ENCODE results near the gene BNIPL. TPM values are rescaled to one million over a fixed set of nuclear protein-coding genes. Genes with fewer than 3 reads are reported as not detected.

The BNIPL gene
- total RNA-seq, 1 experiment from 2014 or later, result 0.46 TPM

DNA sequence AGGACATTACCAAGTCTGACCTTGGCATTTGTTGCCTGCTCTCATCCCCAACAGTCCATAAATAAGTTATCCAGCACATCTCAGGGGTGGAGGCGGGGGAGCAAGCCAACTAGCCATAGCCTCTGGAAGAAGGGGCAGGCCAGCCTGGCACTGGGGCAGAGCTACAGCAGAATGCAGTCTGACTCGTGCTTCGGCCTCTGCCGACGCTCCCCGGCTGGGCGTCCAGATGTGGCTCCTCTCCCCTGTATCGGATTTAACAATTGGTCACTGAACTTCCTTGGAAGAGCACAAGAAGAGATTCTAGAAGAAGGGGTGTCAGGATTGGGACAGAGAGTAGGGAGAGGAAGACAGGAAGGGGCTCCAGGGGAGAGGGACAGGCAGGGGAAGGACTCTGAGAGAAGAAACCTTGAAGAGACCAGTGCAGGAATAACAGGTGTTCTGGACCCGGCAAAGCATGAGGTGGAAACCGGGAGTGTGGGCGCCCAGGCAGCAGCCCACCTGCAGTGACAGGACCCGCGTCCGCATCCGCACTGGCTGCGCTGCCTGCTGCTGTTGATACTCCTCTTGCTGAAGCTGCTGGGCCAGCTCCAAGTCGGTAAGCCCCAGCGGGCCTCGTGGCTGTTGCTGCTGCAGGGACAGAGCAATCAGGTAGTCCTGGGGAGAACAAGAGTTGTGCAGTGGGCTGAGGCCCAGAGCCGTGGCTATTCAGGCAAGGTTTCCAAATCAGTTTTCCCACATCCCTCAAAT, 39.1 kb upstream of the BNIPL start:
- TF ChIP-seq POLR2AphosphoS5 (IDR thresholded peaks at IDR 0.05; ENCODE audit: low read depth, low read length), result no peak
- TF ChIP-seq CTCF (IDR thresholded peaks at IDR 0.05), result no peak
- TF ChIP-seq SIN3A (IDR thresholded peaks at IDR 0.05; ENCODE audit: borderline replicate concordance, insufficient read depth, low read depth, low read length), result no peak
- no peak for TF ChIP-seq REST (IDR thresholded peaks at IDR 0.05; ENCODE audit: insufficient read depth in 1 of 2, low read depth in 2 of 2, low read length in 1 of 2)
- TF ChIP-seq TCF7L2 (IDR thresholded peaks at IDR 0.05; ENCODE audit: low read depth, low read length), result no peak
- DNase-seq (ENCODE audit: low read depth, low spot score) (no peak), ATAC-seq (no peak)
- no TSS peak for BruUV-seq (replicated peaks)
- Histone ChIP-seq H3K4me1 (ENCODE audit: control insufficient read depth, insufficient read depth, low read length) (peaks cover 5% of the 10 kb centered on the region; the same call in 1 of the 2 replicates), H3K4me3 (ENCODE audit: low read depth in 2 of 2, low read length in 2 of 2) (no peak overlapping the region), H3K27ac (ENCODE audit: low read length) (no peak overlapping the region), H3K36me3 (ENCODE audit: control insufficient read depth, insufficient read depth, low read length) (no peaks in the 10 kb centered on the region), H3K9me3 (ENCODE audit: control insufficient read depth, insufficient read depth, low read depth, low read length) (no peaks in the 10 kb centered on the region), H3K27me3 (ENCODE audit: control insufficient read depth, insufficient read depth, low read length) (no peaks in the 10 kb centered on the region)
- in situ Hi-C loops (cut with HindIII; ENCODE audit: low pct_unique_long_range_greater_than_20kb, low sequenced_read_pairs), result no loop called here
- intact Hi-C loops (cut with micrococcal nuclease; ENCODE audit: unreplicated experiment), result no loop called here
- ChIA-PET POLR2A (no interaction called here), CTCF (interaction anchor here (1.1 to 1.8 kb wide), 4 partner anchors 8 to 39 kb away, joined by 4 to 8 read pairs (median 5); no protein-coding TSS in a partner anchor)

DNA sequence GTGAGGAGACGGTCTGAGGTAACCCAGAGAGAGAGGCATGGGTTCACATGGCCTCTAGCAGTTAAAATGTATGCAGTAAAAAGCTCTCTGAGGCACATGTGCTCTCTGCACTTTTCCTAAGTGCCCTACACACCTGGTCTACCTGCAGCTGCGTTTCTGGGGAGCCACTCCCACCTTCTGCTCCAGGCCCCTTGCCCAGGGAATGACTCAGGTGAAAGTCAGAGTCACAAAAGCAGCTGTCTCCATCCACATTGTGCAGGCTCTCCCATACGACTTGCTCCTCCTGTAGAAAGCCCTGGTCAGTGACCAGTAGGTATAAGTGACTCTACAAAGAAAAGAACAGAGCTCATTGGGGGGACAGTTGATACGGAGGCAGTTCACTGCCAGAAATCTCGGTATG, 38.4 kb upstream of the BNIPL start:
- Histone ChIP-seq H3K27ac (ENCODE audit: low read length) (no peak overlapping the region), H3K36me3 (ENCODE audit: control insufficient read depth, insufficient read depth, low read length) (no peaks in the 10 kb centered on the region), H3K4me3 (ENCODE audit: low read depth in 2 of 2, low read length in 2 of 2) (no peak overlapping the region), H3K27me3 (ENCODE audit: control insufficient read depth, insufficient read depth, low read length) (no peaks in the 10 kb centered on the region), H3K4me1 (ENCODE audit: control insufficient read depth, insufficient read depth, low read length) (peaks cover 5% of the 10 kb centered on the region; the same call in 1 of the 2 replicates), H3K9me3 (ENCODE audit: control insufficient read depth, insufficient read depth, low read depth, low read length) (no peaks in the 10 kb centered on the region)
- no peak for ATAC-seq
- in situ Hi-C loops (cut with HindIII; ENCODE audit: low pct_unique_long_range_greater_than_20kb, low sequenced_read_pairs), result no loop called here
- intact Hi-C loops (cut with micrococcal nuclease; ENCODE audit: unreplicated experiment), result no loop called here
- DNase-seq (ENCODE audit: low read depth, low spot score), result no peak
- no peak for TF ChIP-seq SIN3A (IDR thresholded peaks at IDR 0.05; ENCODE audit: borderline replicate concordance, insufficient read depth, low read depth, low read length)
- TF ChIP-seq TCF7L2 (IDR thresholded peaks at IDR 0.05; ENCODE audit: low read depth, low read length), result no peak
- TF ChIP-seq POLR2AphosphoS5 (IDR thresholded peaks at IDR 0.05; ENCODE audit: low read depth, low read length), result no peak
- TF ChIP-seq REST (IDR thresholded peaks at IDR 0.05; ENCODE audit: insufficient read depth in 1 of 2, low read depth in 2 of 2, low read length in 1 of 2), result no peak
- no peak for TF ChIP-seq CTCF (IDR thresholded peaks at IDR 0.05)
- POLR2A ChIA-PET, result no interaction called here
- CTCF ChIA-PET, result no interaction called here
- BruUV-seq (replicated peaks), result no TSS peak

All from Panc1 (cell line).